GM19238 (cell line): Measurements from ENCODE around the gene CHEK1.

Experiments
- DNase-seq: peaks from one replicate; pipeline ENCODE4 v3.0.0; 2011; ENCODE audit warnings: low spot score; ENCODE audit not compliant: insufficient read length

The CHEK1 gene

DNA sequence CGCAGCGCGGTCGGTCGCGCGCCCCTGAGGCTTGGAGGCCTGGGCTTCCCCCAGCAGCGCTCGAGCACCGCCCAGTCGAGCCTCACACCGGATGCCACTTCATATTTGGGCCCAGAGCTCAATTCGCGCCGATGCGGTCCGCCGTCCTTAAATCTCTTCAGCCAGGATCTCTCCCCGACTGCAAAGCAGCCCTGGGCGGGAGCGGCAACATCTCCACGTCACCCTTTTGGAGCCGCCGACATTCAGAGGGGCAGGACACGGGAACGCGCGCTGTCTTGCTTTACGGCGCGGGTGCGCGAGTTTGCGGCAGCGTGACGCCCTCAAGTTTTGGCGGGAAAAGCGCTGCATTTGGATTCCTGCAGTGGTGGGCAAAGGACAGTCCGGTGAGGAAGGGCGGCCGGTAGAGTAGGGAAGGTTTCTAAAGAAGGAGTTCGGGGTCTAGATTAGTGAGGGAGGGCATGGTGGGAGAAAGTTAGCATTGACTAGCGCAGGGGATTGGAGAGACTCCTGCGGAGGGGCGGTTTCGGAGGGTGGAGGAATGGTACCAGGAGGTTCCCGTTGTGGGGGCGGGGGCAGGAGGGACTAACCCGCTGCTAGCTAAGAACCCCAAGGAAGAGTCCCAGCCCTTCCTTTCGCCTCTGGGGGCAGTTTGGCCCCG is 796 bp downstream of the CHEK1 start:
- peak; percentile 55 for DNase-seq

DNA sequence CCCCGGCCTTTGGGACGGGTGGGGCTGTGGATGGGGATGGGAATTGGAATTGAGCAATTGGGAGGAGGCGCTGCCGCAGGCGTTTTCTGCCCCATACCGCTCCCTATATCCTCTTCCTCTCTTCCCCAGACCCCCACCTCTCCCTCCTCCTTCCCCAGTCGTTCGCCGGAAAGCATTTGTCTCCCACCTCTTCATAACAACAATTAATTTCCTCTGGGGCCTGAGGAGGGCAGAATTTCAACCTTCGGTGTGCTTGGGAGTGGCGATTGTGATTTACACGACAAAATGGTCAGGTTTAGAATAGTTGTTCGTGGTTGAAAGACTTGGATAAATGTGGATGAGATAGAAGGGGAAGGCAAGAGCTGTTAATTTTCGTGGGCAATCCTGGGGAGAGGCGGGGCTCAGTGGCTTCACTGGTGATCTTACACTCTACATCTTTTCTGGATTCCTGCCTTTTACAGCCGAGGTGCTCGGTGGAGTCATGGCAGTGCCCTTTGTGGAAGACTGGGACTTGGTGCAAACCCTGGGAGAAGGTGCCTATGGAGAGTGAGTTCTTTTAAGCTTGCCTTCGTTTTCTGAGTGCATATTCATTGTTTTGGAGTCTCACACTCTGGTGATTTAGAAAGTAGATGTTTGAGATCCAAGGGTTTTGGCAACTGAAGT is 1.5 kb downstream of the CHEK1 start:
- peak; percentile 12 for DNase-seq

DNA sequence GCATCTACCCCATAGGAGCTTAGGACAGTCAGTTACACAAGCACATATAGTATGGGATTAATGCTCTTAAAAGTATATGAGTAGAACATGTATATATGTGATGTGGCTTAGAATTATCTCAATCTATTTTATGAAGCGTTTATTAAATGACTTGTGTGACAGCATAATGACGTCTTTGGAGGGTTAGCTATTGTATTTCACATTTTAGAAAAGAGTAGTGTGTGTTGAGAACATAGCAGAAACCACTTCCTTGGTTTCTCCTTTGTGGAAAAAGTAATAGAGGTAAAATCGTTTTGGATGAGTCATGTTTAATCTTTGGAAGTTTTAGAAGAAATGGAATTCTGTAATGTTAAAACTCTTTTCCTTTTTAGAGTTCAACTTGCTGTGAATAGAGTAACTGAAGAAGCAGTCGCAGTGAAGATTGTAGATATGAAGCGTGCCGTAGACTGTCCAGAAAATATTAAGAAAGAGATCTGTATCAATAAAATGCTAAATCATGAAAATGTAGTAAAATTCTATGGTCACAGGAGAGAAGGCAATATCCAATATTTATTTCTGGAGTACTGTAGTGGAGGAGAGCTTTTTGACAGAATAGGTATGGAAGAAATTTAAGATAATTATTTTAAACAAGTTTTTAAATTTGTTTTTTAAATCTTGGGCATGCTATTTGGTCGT is 2.4 kb downstream of the CHEK1 start:
- DNase-seq, result no peak

DNA sequence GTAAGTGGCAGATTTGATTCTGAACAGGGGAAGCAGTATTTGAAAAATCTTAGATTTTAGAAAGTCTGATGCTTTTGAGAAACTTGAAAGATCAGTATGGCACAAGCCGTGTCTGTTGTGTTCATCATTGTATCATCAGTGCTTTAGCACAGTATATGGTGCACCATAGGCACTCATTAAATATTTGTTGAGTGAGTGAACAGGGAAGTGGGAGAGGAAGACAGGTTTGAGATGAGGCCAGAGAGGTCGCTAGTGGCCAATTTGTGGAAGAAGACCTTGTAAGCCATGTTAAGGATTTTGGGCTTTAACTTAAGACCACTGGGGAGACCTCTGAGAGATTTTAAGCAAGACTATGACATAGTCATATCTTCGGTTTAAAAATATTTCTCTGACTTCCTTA is 12.9 kb downstream of the CHEK1 start:
- DNase-seq, result no peak

DNA sequence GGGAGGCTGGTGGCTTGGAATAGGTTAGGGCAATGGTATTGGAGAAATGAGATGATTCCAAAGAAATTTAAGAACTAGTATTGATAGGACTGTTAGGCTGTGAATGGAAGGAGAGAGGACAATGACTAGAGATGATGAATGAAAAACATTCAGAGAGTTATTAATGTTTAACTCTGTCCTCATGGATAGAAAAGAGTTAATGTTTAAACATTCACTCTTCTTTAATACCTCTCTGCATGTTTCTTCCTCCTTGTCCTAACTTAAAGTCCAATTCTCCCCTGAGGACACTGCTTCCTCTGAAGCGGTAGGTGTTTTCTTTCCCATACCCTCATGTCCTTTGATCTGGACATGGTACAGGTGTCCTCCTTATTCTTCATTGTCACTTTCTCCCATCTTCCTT is 13.4 kb downstream of the CHEK1 start:
- no peak for DNase-seq

DNA sequence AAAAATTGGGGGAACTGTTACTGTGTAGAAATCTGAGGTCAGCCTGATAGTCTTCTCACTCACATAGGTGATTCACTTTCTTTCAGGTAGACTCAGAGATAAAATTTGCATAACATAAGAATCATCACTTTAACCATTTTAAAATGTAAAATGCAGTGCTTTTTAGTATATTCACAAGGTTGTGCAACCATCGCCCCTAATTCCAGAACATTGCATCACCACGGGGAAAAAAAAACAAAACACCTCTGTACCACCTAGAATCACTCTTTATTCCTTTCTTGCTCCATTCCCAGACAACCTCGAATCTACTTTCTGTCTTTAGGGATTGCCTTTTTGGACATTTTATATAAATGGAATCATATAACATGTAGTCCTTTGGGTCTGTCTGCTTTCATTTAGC is 20.9 kb downstream of the CHEK1 start:
- DNase-seq, result no peak

DNA sequence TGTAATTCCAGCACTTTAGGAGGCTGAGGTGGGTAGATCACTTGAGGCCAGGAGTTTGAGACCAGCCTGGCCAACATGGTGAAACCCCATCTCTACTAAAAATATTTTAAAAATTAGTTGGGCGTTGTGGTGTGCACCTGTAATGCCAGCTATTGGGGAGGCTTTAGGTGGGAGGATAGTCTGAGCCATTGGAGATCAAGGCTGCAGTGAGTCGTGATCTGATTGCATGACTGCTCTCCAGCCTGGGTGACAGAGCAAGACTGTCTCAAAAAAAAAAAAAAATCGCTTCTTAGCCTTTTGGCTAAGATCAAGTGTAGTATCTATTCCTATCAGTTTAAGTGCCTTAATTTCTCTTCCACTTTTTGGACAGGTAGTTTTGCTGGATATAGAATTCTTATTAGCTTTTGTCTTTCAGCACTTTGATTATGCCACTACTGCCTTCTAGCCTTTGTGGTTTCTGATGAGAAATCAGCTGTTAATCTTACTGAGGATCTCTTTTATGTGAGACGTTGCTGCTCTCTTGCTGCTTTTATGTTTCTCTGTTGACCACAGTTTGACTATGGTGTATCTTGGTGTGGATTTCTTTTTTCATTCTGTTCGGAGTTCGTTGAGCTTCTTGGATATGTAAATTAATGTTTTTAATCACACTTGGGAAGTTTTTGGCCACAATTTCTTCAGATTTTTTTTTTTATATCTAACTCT is 24.7 kb downstream of the CHEK1 start:
- DNase-seq, result no peak

DNA sequence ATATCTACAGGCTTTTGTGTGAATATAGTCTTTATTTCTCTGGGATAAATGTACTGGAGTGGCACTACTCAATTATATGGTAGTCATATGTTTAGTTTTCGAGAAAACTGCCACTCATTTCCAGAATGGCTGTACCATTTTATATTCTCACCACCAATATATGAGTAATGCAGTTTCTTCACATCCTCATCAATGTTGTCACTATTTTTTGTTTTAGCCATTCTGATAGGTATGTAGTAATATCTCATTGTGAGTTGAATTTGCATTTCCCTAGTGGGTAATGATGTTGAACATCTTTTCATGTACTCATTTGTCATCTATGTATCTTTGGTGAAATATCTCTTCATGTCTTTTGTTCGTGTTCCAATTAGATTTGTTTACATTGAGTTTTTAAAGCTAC is 37.7 kb downstream of the CHEK1 start:
- DNase-seq, result no peak

DNA sequence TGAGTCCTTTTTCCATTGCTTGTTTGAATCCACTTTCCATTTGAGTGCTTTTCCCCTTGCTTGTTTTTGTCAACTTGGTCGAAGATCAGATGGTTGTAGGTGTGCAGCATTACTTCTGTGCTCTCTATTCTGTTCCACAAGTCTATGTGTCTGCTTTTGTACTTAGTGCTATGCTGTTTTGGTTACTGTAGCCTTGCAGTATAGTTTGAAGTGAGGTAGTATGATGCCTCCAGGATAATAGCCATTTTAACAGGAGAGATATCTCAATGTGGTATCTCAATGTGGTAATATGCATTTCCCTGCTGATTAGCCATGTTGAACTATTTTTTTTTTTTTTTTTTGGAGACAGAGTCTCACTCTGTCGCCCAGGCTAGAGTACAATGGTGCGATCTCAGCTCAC is 38.9 kb downstream of the CHEK1 start:
- DNase-seq, result no peak

DNA sequence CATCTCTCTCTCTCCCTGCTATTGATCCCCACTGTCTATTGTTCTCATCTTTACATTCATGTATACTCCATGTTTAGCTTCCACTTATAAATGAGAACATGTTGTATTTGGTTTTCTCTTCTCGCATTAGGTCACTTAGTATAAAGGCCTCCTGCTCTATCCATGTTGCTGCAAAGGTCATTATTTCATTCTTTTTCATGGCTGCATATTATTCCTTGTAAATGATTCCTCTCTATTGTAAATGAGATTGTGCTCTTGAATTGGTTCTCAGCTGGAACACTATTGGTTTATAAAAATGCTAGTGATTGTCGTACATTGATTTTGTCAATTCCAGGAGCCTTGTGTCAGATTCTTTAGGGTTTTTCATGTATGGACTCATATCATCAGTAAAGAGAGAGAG is 42.2 kb downstream of the CHEK1 start:
- no peak for DNase-seq

DNA sequence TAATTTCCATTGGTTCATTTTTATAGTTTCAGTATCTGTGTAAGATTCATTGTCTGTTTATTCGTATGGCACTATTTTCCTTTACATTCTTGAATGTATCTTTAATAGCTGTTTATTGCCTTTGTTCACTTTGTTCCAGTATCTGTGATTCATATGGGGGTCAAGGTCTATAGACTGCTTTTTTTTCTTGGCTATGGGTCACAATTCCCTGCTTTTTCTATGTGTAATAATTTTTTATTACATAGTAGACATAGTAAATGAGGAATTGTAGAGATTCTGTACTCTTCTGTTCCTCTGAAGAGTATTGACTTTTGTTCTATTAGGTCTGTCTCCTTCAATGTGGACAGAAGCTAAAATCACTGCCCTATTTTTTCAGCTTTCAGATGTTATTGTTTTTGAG is 45.2 kb downstream of the CHEK1 start:
- DNase-seq, result no peak

DNA sequence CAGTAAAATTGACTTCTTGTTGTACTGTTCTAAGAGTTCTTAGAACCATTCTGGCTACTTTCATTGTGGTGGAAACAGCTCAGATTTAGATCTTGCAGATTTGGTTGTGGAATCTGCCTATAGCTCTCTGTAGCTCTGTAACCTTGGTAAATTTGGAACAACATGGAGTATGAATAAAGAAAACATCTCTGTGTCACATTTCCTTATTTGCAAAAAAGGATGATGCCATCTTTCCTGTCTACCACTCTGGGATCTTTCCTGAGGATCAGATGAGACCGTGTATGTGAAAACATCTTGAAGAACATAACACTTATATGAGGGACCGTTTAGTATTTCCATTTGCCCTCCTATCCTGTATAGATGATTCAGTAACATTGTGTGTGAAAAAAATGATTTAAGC is 46.6 kb downstream of the CHEK1 start:
- no peak for DNase-seq

DNA sequence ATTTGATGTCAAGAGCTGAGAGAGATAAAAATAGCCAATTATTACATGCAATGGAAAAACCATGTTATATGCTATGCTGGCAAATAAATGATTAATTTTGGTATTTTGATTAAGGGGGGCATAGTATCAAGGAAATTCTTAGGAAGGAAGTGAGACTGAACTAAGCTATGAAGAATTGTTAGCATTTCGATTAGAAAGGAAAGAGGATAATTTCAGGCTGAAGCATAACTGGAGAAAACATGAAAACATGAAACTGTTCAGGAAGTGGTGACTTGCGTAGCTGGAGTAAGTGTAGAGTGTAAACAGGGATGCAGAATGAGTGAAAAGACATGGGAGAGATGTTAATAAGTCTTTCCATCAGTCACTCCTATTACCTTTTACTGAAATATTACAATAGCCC is 49.2 kb downstream of the CHEK1 start:
- no peak for DNase-seq

DNA sequence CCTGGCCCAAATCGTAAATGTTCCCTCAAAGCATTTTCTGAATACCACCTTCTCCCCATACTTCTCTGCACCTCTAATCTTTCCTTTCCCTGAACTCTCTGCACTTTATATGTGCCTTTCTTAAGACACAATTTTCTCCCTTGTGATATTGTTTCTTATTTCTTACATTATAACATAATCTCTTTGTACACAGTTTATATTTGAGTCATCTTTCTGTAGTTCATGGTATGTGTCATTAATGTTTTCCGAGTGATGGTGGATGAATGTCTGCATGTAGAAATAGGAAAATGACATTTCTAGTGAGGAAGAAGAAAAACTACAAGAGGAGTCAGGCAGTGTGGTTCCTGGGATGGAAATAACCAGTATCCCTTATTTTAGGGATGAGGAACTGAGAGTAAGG is 50.2 kb downstream of the CHEK1 start:
- no peak for DNase-seq

DNA sequence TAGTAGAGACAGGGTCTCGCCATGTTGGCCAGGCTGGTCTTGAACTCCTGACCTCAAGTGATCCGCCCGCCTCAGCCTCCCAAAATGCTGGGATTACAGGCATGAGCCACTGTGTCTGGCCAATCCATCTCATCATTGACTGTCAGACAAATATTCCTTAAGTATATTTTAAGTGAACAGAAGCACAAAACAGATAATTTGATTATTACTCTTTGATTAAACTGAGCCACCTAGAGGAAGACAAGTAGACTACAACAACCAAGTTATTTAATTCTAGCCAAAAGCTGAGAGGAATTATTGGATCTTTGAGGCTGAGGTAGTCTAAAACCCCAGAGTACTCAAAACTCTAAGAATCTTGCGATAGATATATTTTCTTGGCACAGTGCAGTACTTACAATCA is 54.4 kb downstream of the CHEK1 start:
- no peak for DNase-seq

DNA sequence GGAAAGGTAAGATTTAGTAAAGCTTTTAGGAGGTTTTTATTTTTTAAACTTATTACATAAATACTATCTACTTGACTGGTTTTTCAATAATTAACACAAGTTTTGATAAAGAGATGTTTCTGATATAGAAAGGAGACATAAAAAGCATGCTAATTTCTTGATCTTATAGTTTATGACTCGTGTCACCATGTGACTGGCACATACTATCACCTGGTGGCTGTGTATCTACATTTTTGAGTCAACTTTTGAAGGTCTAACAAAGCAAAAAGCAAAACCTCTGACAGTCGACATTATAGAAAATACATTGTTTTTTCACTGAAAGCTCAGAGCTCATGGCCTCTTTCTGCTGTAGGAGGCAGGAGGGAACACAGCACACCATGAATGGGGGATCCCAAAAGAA is 54.9 kb downstream of the CHEK1 start:
- DNase-seq, result no peak

DNA sequence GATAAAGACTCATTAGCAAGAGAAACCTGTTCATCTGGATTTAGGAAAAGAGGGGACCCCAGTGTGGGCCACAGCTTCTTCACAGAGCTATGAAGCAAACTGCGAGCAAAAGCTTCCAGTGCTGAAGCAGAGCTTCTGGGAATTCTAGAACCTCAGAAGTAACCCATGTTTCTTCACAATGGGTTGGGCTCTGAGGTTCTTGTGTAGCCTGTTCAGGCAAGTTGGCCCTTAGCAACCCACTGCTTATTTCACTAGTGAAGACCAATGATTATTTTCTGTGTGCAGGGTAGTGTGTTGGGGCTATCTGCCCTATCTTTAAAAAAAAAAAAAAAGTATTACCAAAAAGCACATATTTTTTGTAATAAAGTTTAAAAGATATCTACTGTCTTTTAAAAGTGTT is 55.8 kb downstream of the CHEK1 start, which contains the start of gene ACRV1:
TSS of gene ACRV1 (minus strand) at position 101 of the 400 bp plus-strand sequence. CDS start at position 34, 67 bp downstream.
- DNase-seq, result no peak

DNA sequence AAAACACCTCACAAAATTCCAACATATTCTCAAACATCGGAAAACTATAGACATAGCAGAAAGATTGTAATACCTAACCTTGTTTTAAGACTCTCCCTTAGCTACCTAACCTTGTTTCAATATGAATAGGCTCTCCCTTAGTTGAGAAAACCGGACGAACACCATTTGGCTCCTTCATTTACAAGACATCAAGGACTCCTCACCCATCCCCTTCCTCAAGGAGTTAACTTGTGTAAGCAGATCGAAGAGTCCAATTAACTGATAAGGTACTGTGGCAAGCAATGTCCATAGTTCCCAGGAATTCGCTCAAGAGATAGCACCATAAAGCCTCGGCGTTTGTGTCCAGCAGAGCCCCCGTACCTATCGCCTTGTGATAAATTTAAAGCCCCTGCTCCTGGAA is 60.3 kb downstream of the CHEK1 start:
- no peak for DNase-seq

DNA sequence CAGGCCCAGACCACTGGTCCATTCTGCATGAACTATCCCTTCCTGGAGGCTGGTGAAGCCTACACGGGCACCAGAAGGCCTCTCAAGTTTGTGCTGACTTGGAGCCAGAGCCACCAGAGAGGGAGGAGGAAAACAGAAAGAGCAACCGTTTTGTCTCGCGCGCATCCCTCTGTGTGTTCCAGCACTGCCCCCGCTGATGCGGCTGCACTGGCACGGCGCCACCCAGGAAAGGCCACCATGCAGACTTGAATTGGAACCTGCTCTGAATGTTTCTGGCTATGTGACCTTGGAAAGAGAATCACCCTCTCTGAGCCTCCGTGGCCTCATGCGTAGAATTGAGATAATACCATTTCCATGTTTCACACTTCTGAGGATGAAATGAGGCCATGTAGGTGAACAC is 63.1 kb downstream of the CHEK1 start:
- DNase-seq, result no peak

DNA sequence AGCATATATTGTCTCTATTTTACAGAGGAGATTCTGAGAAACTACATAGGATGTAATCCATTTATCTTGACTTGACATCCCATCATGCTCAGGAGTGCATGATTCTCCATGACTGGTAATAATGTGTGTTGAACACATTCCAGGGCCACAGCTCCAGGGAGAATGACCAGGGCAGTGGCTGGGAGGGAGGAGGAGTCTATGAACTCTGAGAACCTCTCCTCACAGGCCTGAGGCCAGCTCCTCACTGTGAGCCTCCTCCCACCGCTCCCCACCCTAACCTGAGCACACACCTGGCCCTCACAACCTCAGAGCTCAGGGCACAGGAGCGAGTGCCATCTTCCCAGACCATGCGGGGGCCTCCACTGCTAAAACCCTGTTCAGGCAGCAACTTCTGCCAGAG is 63.7 kb downstream of the CHEK1 start:
- no peak for DNase-seq

DNA sequence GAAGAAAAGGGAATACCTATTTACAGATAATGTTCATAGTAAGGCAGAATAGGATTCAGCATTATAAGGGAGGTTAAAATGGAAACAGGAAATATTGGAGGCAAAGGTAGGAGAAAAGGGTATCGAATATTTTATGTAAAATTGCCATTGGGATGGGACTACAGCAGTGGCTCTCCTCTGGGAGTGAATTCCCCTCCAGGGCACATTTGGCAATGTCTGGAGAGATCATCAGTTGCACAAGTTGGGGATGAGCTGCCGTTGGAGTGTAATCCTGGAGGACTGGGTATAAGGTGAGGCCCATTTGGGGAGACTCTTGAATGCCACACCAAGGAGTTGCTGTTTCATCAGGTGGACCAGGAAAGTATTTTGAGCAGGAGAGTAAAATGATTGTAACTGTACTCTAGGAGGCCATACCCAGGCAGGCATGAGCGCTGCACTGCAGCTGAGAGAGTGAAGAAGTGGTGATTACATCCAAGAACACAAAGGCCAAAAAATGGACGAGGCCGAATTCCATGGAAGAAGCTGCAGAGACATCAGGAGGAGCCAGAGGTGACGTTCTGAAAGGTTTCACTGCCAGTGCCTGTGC is 64.4 kb downstream of the CHEK1 start:
- no peak for DNase-seq

DNA sequence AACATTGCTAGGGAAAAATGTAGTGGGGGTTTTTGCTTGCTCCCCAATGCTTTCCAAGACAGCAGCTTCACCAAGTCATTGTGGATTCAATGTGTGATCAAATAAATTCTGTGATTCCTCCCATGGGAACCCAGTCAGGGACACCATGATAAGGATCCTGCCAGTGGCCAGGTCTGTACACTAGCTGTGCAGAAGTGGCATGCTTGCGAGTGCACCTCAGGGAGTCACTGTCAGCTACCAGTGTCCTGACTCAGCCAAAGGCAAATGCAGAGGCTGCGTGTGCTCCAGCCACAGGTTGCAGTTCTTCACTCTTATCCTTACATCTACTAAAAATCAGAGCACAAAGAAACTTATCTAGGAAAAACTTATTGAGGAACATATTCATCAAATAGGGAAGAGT is 65.0 kb downstream of the CHEK1 start:
- DNase-seq, result no peak
